GM21825 (cell line): ENCODE results near the gene NMNAT2.
"Not testable (repeated sequence)": the region's sequence is repeated elsewhere in the genome, so short reads cannot be mapped to it uniquely, and the experiment has no call there.

Experiments
- ATAC-seq: cut with Tn5 transposase; IDR thresholded peaks from one replicate; pipeline ENCODE4 v1.9.1; 2021; ENCODE audit warnings: mild to moderate bottlenecking, moderate library complexity; ENCODE audit not compliant: unreplicated experiment

Gene NMNAT2

GRCh38 chr1:183241471-183241870 is 176.7 kb downstream of the NMNAT2 start:
- no peak for ATAC-seq

GRCh38 chr1:183240853-183241252 is 177.3 kb downstream of the NMNAT2 start:
- ATAC-seq = not testable (repeated sequence)

GRCh38 chr1:183240526-183240825 is 177.7 kb downstream of the NMNAT2 start:
- no peak for ATAC-seq

GRCh38 chr1:183239793-183240525 is 178.2 kb downstream of the NMNAT2 start:
- ATAC-seq = no peak

- no peak for ATAC-seq
These were observed 178.9 kb downstream of the NMNAT2 start for GRCh38 chr1:183239220-183239742.

- no peak for ATAC-seq
These were observed 180.1 kb downstream of the NMNAT2 start for GRCh38 chr1:183238071-183238470.

GRCh38 chr1:183237046-183237445 is 181.1 kb downstream of the NMNAT2 start:
- ATAC-seq = no peak

GRCh38 chr1:183236158-183236725 is 181.9 kb downstream of the NMNAT2 start:
- no peak for ATAC-seq

- ATAC-seq = no peak
These were observed 182.7 kb downstream of the NMNAT2 start for GRCh38 chr1:183235503-183235902.

GRCh38 chr1:183234660-183235476 is 183.3 kb downstream of the NMNAT2 start:
- ATAC-seq = no peak

- no peak for ATAC-seq
These were observed 185.1 kb downstream of the NMNAT2 start for GRCh38 chr1:183233113-183233512.

- no peak for ATAC-seq
These were observed 186.6 kb downstream of the NMNAT2 start for GRCh38 chr1:183231545-183231944.

GRCh38 chr1:183230413-183230812 is 187.8 kb downstream of the NMNAT2 start:
- ATAC-seq = no peak

- no peak for ATAC-seq
These were observed 189.6 kb downstream of the NMNAT2 start for GRCh38 chr1:183228347-183229220.

GRCh38 chr1:183227422-183228346 is 190.5 kb downstream of the NMNAT2 start:
- no peak for ATAC-seq

GRCh38 chr1:183226963-183227362 is 191.2 kb downstream of the NMNAT2 start:
- ATAC-seq = no peak

GRCh38 chr1:183226361-183226760 is 191.8 kb downstream of the NMNAT2 start:
- ATAC-seq = no peak

GRCh38 chr1:183223467-183223866 is 194.7 kb downstream of the NMNAT2 start:
- ATAC-seq = no peak

GRCh38 chr1:183222909-183223308 is 195.3 kb downstream of the NMNAT2 start:
- ATAC-seq = no peak

GRCh38 chr1:183219616-183220009 is 198.6 kb downstream of the NMNAT2 start:
- ATAC-seq = no peak
